Sigmoid colon (tissue), 7 donors: ENCODE data around the gene DRD1. TPM values are rescaled to one million over a fixed set of nuclear protein-coding genes. Genes with fewer than 3 reads are reported as not detected.
"Not testable (repeated sequence)": the region's sequence is repeated elsewhere in the genome, so short reads cannot be mapped to it uniquely, and the experiment has no call there.

Experiments used
- DNase-seq: peaks from one replicate; pipeline ENCODE4 v3.0.0-alpha.2; 2019
- H3K27ac ChIP-seq, 4 donors: fragments of 200-600 bp; sonication (generic); one replicate each; pipeline ENCODE4 v1.5.1; 2016 to 2019; ENCODE audit warnings: mild to moderate bottlenecking in 1 of 4
- H3K27me3 ChIP-seq, 3 donors: fragments of 200-600 bp; sonication (generic); one replicate each; pipeline ENCODE4 v1.5.1; 2019; ENCODE audit warnings: mild to moderate bottlenecking in 1 of 3
- H3K36me3 ChIP-seq, 4 donors: fragments of 200-600 bp; sonication (generic); one replicate each; pipeline ENCODE4 v1.5.1; 2016 to 2019
- H3K4me1 ChIP-seq, 4 donors: fragments of 200-600 bp; sonication (generic); one replicate each; pipeline ENCODE4 v1.5.1; 2017 to 2019
- H3K4me3 ChIP-seq, 4 donors: fragments of 200-600 bp; sonication (generic); one replicate each; pipeline ENCODE4 v1.5.1; 2017 to 2019; ENCODE audit warnings: mild to moderate bottlenecking in 2 of 4, moderate library complexity in 1 of 4
- H3K9me3 ChIP-seq, 4 donors: fragments of 200-600 bp in 3 of 4; sonication (generic) in 3 of 4; one replicate each; pipeline versions ENCODE4 v1.5.1 to v1.6.1; 2013 to 2019
- EP300 ChIP-seq, 4 donors: sonication (generic); formaldehyde crosslinking; IDR thresholded peaks; one replicate each; pipeline ENCODE4 v1.6.1; 2017; ENCODE audit warnings: antibody characterized with exemption in 4 of 4
- POLR2A ChIP-seq, 2 donors: fragments of 450-650 bp; IDR thresholded peaks; one replicate each; pipeline ENCODE4 v1.6.1; 2016; ENCODE audit warnings: antibody characterized with exemption in 2 of 2, mild to moderate bottlenecking in 2 of 2, moderate library complexity in 2 of 2
- POLR2AphosphoS5 ChIP-seq, 4 donors: sonication (generic); formaldehyde crosslinking; IDR thresholded peaks; one replicate each; pipeline ENCODE4 v1.6.1; 2017; ENCODE audit warnings: antibody characterized with exemption in 4 of 4
- WGBS, 2 donors: extraction: QIAGEN DNeasy Blood & Tissue Kit; methylation state at CpG; one replicate each; pipeline ENCODE4 v1.1.7; 2013; 5-methylcytosine and 5-hydroxymethylcytosine counted together
- intact Hi-C: fragments of 100-400 bp; cut with DNase I; formaldehyde crosslinking; loops from one replicate; pipeline ENCODE4 v1.15.1; 2023
- polyA plus RNA-seq, 3 donors: library from polyadenylated mRNA; stranded (reverse); fragments of 200-250 nt; gene quantifications; one replicate each; pipeline ENCODE4 v1.2.3, GENCODE V29; 2013
- total RNA-seq, 4 donors: library from RNA; depleted of rRNA; stranded (reverse); fragments of >200 nt; gene quantifications; one replicate each; pipeline ENCODE4 v1.1.0, GENCODE V29; 2016
- TF ChIP-seq, protein P1 (sequence below), 4 experiments: fragments of 450-650 bp in 3 of 4; fragments of 200-600 bp in 1 of 4; IDR thresholded peaks; one replicate each; pipeline ENCODE4 v1.5.1; 2016 to 2019; ENCODE audit warnings: antibody characterized with exemption in 4 of 4, mild to moderate bottlenecking in 3 of 4, moderate library complexity in 2 of 4
- donor health status: healthy with polysubstance abuse.
- donor health status: Bipolar disorder and iron deficiency.
- donor health status: healthy.

The DRD1 gene
- total and polyA plus RNA-seq, 7 donors: 0.06 TPM; not detected in 6

DNA sequence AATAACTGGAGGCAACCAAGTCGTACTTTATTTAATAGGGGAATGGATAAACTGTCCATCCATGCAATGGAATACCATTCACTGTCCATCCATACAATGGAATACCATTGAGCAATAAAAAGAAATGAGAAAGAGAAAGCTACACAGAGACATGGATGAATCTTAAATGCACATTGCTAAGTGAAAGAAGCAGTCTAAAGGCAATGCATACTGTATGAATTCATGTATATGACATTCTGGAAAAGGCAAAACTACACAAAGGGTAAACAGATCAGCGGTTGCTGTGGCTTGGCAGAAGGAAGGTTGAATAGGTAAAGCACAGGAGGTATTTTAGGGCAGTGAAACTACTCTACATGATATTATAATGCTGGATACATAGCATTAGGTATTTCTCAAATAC lies 16.2 kb downstream of the DRD1 start:
- intact Hi-C loops: no loop called here

DNA sequence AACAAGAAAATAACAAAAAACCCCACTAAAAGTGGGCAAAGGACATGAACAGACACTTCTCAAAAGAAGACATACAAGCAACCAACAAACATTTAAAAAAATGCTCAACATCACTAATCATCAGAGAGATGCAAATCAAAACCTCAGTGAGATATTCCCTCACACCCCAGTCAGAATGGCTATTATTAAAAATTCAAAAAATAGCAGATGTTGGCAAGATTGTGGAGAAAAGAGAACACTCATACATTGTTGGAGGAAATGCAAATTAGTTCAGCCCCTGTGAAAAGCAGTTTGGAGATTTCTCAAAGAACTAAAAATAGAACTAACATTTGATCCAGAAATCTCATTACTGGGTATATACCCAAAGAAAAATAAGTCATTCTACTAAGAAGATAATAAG lies 19.4 kb downstream of the DRD1 start:
- intact Hi-C loops: not testable (repeated sequence)

More for the DNA sequence above, 16.2 kb downstream of the DRD1 start:
- no peak overlapping the region for H3K4me3 ChIP-seq
- H3K9me3 ChIP-seq: peaks cover 0 to 4% (median 0%) of the 10 kb centered on the region in 4 donors
- TF ChIP-seq POLR2A (IDR thresholded peaks at IDR 0.05) (no peak), POLR2AphosphoS5 (IDR thresholded peaks at IDR 0.05) (no peak), EP300 (IDR thresholded peaks at IDR 0.05) (no peak)
- TF ChIP-seq, protein P1, sequence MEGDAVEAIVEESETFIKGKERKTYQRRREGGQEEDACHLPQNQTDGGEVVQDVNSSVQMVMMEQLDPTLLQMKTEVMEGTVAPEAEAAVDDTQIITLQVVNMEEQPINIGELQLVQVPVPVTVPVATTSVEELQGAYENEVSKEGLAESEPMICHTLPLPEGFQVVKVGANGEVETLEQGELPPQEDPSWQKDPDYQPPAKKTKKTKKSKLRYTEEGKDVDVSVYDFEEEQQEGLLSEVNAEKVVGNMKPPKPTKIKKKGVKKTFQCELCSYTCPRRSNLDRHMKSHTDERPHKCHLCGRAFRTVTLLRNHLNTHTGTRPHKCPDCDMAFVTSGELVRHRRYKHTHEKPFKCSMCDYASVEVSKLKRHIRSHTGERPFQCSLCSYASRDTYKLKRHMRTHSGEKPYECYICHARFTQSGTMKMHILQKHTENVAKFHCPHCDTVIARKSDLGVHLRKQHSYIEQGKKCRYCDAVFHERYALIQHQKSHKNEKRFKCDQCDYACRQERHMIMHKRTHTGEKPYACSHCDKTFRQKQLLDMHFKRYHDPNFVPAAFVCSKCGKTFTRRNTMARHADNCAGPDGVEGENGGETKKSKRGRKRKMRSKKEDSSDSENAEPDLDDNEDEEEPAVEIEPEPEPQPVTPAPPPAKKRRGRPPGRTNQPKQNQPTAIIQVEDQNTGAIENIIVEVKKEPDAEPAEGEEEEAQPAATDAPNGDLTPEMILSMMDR (IDR thresholded peaks at IDR 0.05): no peak
- H3K4me1 ChIP-seq: no peaks in the 10 kb centered on the region
- 83 to 88% methylated on average over 2 of the region's 2 CpGs for WGBS, 2 donors
- H3K27ac ChIP-seq: no peak overlapping the region
- no peak for DNase-seq
- H3K36me3 ChIP-seq: no peaks in the 10 kb centered on the region
- H3K27me3 ChIP-seq: no peaks in the 10 kb centered on the region

DNA sequence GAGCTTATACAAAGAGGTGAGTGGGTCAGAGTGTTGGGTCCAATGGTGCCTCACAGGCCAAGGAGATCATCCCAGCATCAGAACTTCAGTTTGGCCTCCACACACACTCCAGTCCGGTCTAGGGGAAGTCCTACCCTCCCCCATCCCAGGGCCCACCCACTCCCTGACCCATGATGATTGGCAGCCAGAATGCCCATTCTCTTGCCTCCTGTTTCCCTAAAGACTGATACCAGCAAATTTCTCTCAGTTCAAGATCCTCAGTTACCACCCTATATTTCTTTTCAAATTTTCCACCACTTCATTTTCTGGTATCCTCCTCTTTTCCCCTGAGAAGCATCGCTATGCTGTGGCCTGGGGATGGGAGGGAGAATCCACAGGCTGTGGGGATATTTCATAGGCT lies 21.9 kb downstream of the DRD1 start:
- no peak overlapping the region for H3K27ac ChIP-seq
- intact Hi-C loops: no loop called here
- H3K27me3 ChIP-seq: no peaks in the 10 kb centered on the region
- DNase-seq: no peak
- H3K9me3 ChIP-seq: no peaks in the 10 kb centered on the region
- no peaks in the 10 kb centered on the region for H3K4me1 ChIP-seq
- WGBS, 2 donors: 86 to 87% methylated on average over 2 of the region's 2 CpGs
- no peak overlapping the region for H3K4me3 ChIP-seq
- H3K36me3 ChIP-seq: no peaks in the 10 kb centered on the region
- TF ChIP-seq, protein P1 (IDR thresholded peaks at IDR 0.05): no peak
- TF ChIP-seq POLR2AphosphoS5 (IDR thresholded peaks at IDR 0.05) (no peak), EP300 (IDR thresholded peaks at IDR 0.05) (no peak), POLR2A (IDR thresholded peaks at IDR 0.05) (no peak)

More for the DNA sequence above, 19.4 kb downstream of the DRD1 start:
- not testable (repeated sequence) for DNase-seq, H3K36me3 ChIP-seq, H3K27me3 ChIP-seq, H3K4me3 ChIP-seq, H3K27ac ChIP-seq, H3K9me3 ChIP-seq, H3K4me1 ChIP-seq

DNA sequence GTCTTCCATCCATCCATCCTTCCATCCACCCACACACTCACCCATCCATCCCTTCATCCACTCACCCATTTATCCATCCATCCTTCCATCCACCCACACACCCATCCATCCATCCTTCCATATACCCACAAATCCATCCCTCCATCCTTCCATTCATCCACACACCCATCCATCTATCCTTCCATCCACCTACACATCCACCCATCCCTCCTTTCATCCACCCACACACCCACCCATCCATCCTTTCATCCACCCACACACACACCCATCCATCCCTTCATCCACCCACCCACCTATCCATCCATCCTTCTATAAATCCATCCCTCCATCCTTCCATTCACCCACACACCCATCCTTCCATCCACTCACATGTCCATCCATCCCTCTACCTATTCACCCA lies 23.6 kb downstream of the DRD1 start:
- intact Hi-C loops: no loop called here

DNA sequence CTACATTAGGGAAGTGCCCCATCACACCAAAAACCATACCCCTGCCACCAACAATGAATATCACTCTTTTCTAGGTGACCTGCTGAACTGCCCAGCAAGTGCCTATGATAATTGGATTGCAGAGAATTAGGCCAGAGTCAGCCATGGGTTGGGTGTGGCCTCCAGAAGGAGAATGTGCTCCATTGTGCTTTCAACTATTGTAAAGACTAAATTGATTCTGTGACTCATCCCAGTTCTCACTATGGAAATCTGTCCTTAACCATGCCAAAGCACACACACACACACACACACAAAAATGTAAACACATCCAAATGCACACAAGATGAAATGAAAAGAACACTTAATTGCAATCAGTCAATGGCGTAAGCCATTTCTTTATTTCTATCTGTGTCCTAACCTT lies 25.7 kb downstream of the DRD1 start:
- DNase-seq: no peak
- Histone ChIP-seq H3K36me3 (no peaks in the 10 kb centered on the region), H3K27me3 (no peaks in the 10 kb centered on the region), H3K9me3 (no peaks in the 10 kb centered on the region), H3K4me1 (peaks cover 0 to 5% (median 0%) of the 10 kb centered on the region in 4 donors), H3K27ac (no peak overlapping the region), H3K4me3 (no peak overlapping the region)
- TF ChIP-seq POLR2AphosphoS5 (IDR thresholded peaks at IDR 0.05): no peak
- no peak for TF ChIP-seq EP300 (IDR thresholded peaks at IDR 0.05)
- TF ChIP-seq POLR2A (IDR thresholded peaks at IDR 0.05): no peak
- TF ChIP-seq, protein P1 (IDR thresholded peaks at IDR 0.05): no peak
- intact Hi-C loops: no loop called here
- WGBS, 2 donors: 36 to 78% methylated on average over 1 of the region's 1 CpG

More for the DNA sequence above, 23.6 kb downstream of the DRD1 start:
- Histone ChIP-seq H3K4me3 (no peak overlapping the region), H3K27me3 (no peaks in the 10 kb centered on the region), H3K9me3 (no peaks in the 10 kb centered on the region), H3K27ac (no peak overlapping the region), H3K36me3 (no peaks in the 10 kb centered on the region), H3K4me1 (no peaks in the 10 kb centered on the region)
- TF ChIP-seq, protein P1 (IDR thresholded peaks at IDR 0.05): no peak
- no peak for TF ChIP-seq EP300 (IDR thresholded peaks at IDR 0.05)
- no peak for TF ChIP-seq POLR2A (IDR thresholded peaks at IDR 0.05)
- no peak for TF ChIP-seq POLR2AphosphoS5 (IDR thresholded peaks at IDR 0.05)
- DNase-seq: no peak
